ENCODE data around the gene USP13. TPM values are rescaled to one million over a fixed set of nuclear protein-coding genes. Genes with fewer than 3 reads are reported as not detected.

Gene USP13
- total and polyA plus RNA-seq, 2 of the 13 experiments (the other 11 are each of a cell fraction or from before 2014, with no cell fraction given): 15.9 to 36.7 TPM

GRCh38 chr3:179624451-179624850 is 28.4 kb upstream of the USP13 start (continued):
- TF ChIP-seq ZNF589 (CRISPR knock-in tag; conservative IDR thresholded peaks at IDR 0.05) (no peak), ZNF776 (CRISPR knock-in tag; IDR thresholded peaks at IDR 0.05) (no peak), ZFP36 (IDR thresholded peaks at IDR 0.05; ENCODE audit: borderline replicate concordance, low read depth, low read length, partially characterized antibody) (no peak), KAT7 (CRISPR knock-in tag; IDR thresholded peaks at IDR 0.05; ENCODE audit: borderline replicate concordance) (no peak), ZNF207 (IDR thresholded peaks at IDR 0.05; ENCODE audit: borderline replicate concordance) (no peak), RAD21 (CRISPR knock-in tag; IDR thresholded peaks at IDR 0.05) (no peak), HIC2 (CRISPR knock-in tag; IDR thresholded peaks at IDR 0.05; ENCODE audit: low read depth) (no peak)
- TF ChIP-seq, protein P1, sequence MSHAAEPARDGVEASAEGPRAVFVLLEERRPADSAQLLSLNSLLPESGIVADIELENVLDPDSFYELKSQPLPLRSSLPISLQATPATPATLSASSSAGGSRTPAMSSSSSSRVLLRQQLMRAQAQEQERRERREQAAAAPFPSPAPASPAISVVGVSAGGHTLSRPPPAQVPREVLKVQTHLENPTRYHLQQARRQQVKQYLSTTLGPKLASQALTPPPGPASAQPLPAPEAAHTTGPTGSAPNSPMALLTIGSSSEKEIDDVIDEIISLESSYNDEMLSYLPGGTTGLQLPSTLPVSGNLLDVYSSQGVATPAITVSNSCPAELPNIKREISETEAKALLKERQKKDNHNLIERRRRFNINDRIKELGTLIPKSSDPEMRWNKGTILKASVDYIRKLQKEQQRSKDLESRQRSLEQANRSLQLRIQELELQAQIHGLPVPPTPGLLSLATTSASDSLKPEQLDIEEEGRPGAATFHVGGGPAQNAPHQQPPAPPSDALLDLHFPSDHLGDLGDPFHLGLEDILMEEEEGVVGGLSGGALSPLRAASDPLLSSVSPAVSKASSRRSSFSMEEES (CRISPR knock-in tag; IDR thresholded peaks at IDR 0.05): no peak

GRCh38 chr3:179630753-179631451 is 21.9 kb upstream of the USP13 start:
- Histone ChIP-seq H3K79me2 (ENCODE audit: insufficient read depth, low read length) (no peaks in the 10 kb centered on the region), H2AFZ (ENCODE audit: low read length) (no peak overlapping the region), H3K27ac (ENCODE audit: extremely low read length, insufficient read depth, low read length) (no peak overlapping the region), H3K36me3 (replicated peaks in 1 of 2; ENCODE audit: control insufficient read depth in 1 of 2, insufficient read depth in 2 of 2, low read length in 2 of 2) (no peaks in the 10 kb centered on the region), H3K9ac (ENCODE audit: insufficient read depth, low read depth, low read length) (no peak overlapping the region), H3K4me2 (ENCODE audit: low read depth, low read length) (no peak overlapping the region), H3K4me1 (ENCODE audit: insufficient read depth, low read length) (no peaks in the 10 kb centered on the region), H3K27me3 (ENCODE audit: control insufficient read depth in 1 of 2, insufficient read depth in 2 of 2, low read length in 2 of 2) (no peaks in the 10 kb centered on the region), H4K20me1 (ENCODE audit: insufficient read depth, low read length) (no peaks in the 10 kb centered on the region), H3K9me3 (ENCODE audit: low read length) (no peaks in the 10 kb centered on the region), H3K4me3 (replicated peaks in 1 of 3; ENCODE audit: insufficient read depth in 1 of 3, low read depth in 2 of 3, low read length in 3 of 3) (no peak overlapping the region)
- intact Hi-C loops (cut with micrococcal nuclease; ENCODE audit: unreplicated experiment): no loop called here
- ChIA-PET POLR2A (no interaction called here), CTCF (ENCODE audit: low intra/inter-chr PET ratio, low total read pairs) (no interaction called here)
- WGBS (ENCODE audit: low lambda C conversion rate): 86% methylated on average over 3 of the region's 3 CpGs
- in situ Hi-C loops (cut with HindIII; ENCODE audit: extremely low pct_ligation_motif_present, low pct_unique_long_range_greater_than_20kb): no loop called here
- DNase-seq (ENCODE audit: low spot score) (no peak), ATAC-seq (no peak), FAIRE-seq (no peak)
- no TSS peak for BruUV-seq (replicated peaks)
- TF ChIP-seq KAT8 (CRISPR knock-in tag; IDR thresholded peaks at IDR 0.05) (no peak), ZNF570 (CRISPR knock-in tag; IDR thresholded peaks at IDR 0.05; ENCODE audit: borderline replicate concordance) (no peak), ZNF556 (CRISPR knock-in tag; IDR thresholded peaks at IDR 0.05; ENCODE audit: borderline replicate concordance) (no peak), ZNF343 (CRISPR knock-in tag; IDR thresholded peaks at IDR 0.05) (no peak), MLLT10 (CRISPR knock-in tag; IDR thresholded peaks at IDR 0.05) (no peak), ZNF281 (CRISPR knock-in tag; IDR thresholded peaks at IDR 0.05; ENCODE audit: borderline replicate concordance) (no peak), ARNT (IDR thresholded peaks at IDR 0.05) (no peak), ZNF746 (CRISPR knock-in tag; IDR thresholded peaks at IDR 0.05) (no peak), GFI1 (CRISPR knock-in tag; IDR thresholded peaks at IDR 0.05; ENCODE audit: borderline replicate concordance) (no peak), ASH2L (IDR thresholded peaks at IDR 0.05; ENCODE audit: insufficient read length, low read depth, low read length) (no peak), ZNF549 (CRISPR knock-in tag; IDR thresholded peaks at IDR 0.05) (no peak)

Measured in HepG2 (cell line).